Ovary (tissue), 9 donors: ENCODE measurements around the gene TRPM5. TPM values are rescaled to one million over a fixed set of nuclear protein-coding genes. Genes with fewer than 3 reads are reported as not detected.

Experiments
- DNase-seq, 5 donors: peaks; one replicate each; pipeline ENCODE4 v3.0.0-alpha.2; 2019 to 2020
- H3K27ac ChIP-seq, 2 donors: fragments of 200-600 bp; one replicate each; pipeline versions ENCODE4 v1.5.1 to v1.8.0; 2019 to 2022
- H3K27me3 ChIP-seq: fragments of 200-600 bp; one replicate; pipeline ENCODE4 v1.8.0; 2022
- H3K36me3 ChIP-seq: fragments of 200-600 bp; sonication (generic); one replicate; pipeline ENCODE4 v1.5.1; 2019
- H3K4me1 ChIP-seq: one replicate; pipeline ENCODE4 v1.8.1; 2013; ENCODE audit warnings: mild to moderate bottlenecking, moderate library complexity; ENCODE audit not compliant: insufficient read depth
- H3K4me3 ChIP-seq: fragments of 200-600 bp; sonication (generic); one replicate; pipeline ENCODE4 v1.5.1; 2017
- H3K9me3 ChIP-seq, 2 donors: fragments of 200-600 bp in 1 of 2; sonication (generic) in 1 of 2; one replicate each; pipeline versions ENCODE4 v1.5.1 to v1.8.1; 2013 to 2019; ENCODE audit warnings: mild to moderate bottlenecking in 1 of 2, moderate library complexity in 1 of 2
- CTCF ChIP-seq, 3 donors: fragments of 450-650 bp in 2 of 3; fragments of 200-600 bp in 1 of 3; IDR thresholded peaks; one replicate each; pipeline versions ENCODE4 v1.5.1 to v1.8.0; 2016 to 2022; ENCODE audit warnings: antibody characterized with exemption in 3 of 3, mild to moderate bottlenecking in 1 of 3
- EP300 ChIP-seq: sonication (generic); formaldehyde crosslinking; IDR thresholded peaks from one replicate; pipeline ENCODE4 v1.6.1; 2017; ENCODE audit warnings: antibody characterized with exemption
- POLR2A ChIP-seq: fragments of 450-650 bp; IDR thresholded peaks from one replicate; pipeline ENCODE4 v1.6.1; 2017; ENCODE audit warnings: antibody characterized with exemption, mild to moderate bottlenecking, moderate library complexity
- WGBS, 3 donors: extraction: QIAGEN DNeasy Blood & Tissue Kit in 1 of 3; methylation state at CpG; one replicate each; pipeline versions ENCODE4 v1.1.5 to v1.1.7; 2013 to 2017; 5-methylcytosine and 5-hydroxymethylcytosine counted together
- intact Hi-C, 4 donors: fragments of 100-400 bp; cut with DNase I; formaldehyde crosslinking; loops; one replicate each; pipeline versions ENCODE4 v1.11.0 to v1.15.1; 2022 to 2023
- polyA plus RNA-seq, 2 donors: library from polyadenylated mRNA; stranded (reverse); fragments of 200-250 nt in 1 of 2; fragments of 350-450 nt in 1 of 2; fragmentation: Illumina TruSeq in 1 of 2; extraction: RNeasy Lipid Tissue Mini Kit (QIAGEN cat#74804) in 1 of 2; gene quantifications; one replicate each; pipeline ENCODE4 v1.2.3, GENCODE V29; 2013 to 2014
- total RNA-seq, 7 donors: library from RNA; depleted of rRNA in 2 of 7; stranded (reverse); fragments of >200 nt in 2 of 7; fragmentation: NEBNext Ultra II Directional in 3 of 7; extraction: Animal tissue kit (Norgen Biotek cat#: 25700) in 3 of 7; gene quantifications; one replicate each; pipeline versions ENCODE4 v1.1.0 to v1.2.4, GENCODE V29; 2016 to 2023
- donor health status: DM: no; HTN: no; CAD: no; lungs with moderate emphysema.
- donor health status: DM: no; HTN: no; CAD: no.
- donor health status: Bipolar disorder and iron deficiency.
- donor health status: DM: yes; HTN: yes; CAD: no.
- donor health status: DM: no; HTN: no; CAD: no.
- donor health status: DM: yes; HTN: yes; CAD: no.

TRPM5 gene
- total and polyA plus RNA-seq, 9 donors = 0.05 to 0.11 (median 0.08) TPM; not detected in 6

DNA sequence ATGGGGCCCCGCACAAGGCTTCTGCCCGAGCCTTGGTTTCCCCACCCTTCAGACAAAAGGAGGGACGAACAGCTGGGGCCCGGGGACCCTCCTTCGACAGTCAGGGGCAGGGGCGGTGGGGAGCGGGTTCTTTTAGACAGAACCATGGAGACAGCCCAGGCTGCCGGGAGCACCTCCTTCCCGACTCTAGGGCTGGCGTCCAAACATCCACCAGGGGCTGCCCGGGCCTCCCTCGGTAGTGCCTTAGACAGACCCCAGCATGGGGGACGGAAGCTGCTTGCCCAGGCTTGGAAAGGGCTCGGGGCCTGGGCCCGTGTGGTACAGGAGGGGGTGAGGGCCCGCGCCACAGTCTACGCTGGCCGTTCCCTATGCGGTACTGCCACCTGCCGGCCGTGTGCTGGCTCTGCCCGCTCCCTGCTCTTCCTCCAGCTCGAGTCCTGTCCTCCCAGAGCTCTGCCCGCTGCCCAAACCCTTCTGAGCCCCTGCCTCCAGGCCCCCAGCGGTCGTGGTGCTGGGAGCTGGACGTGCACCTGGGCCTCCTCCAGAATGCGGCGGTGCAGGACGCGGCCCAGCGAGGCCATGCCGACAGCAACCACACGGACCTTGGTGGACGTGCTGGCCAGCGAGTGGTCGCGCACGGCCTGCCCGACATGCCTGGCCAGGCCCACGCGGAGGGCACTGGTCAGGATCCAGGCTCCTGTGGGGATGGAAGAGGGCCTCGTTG, 23.6 kb downstream of the TRPM5 start:
- H3K4me1 ChIP-seq = peaks cover 2% of the 10 kb centered on the region
- intact Hi-C loops = loop anchor here (1.0 to 10.0 kb wide), 7 partner anchors 104 to 474 kb away; no protein-coding TSS in a partner anchor
- peak; percentile 66 to 86 (median 75) for DNase-seq
- no peaks in the 10 kb centered on the region for H3K36me3 ChIP-seq
- no peak overlapping the region for H3K27ac ChIP-seq
- H3K9me3 ChIP-seq = no peaks in the 10 kb centered on the region
- TF ChIP-seq POLR2A (peak; percentile 11), CTCF (IDR thresholded peaks at IDR 0.05) (peak; percentile 90 to 94 (median 92)), EP300 (no peak)
- WGBS, 3 donors = 13 to 22% (median 14%) methylated on average over 41 to 44 of the region's 44 CpGs
- H3K4me3 ChIP-seq = no peak overlapping the region
- no peaks in the 10 kb centered on the region for H3K27me3 ChIP-seq

DNA sequence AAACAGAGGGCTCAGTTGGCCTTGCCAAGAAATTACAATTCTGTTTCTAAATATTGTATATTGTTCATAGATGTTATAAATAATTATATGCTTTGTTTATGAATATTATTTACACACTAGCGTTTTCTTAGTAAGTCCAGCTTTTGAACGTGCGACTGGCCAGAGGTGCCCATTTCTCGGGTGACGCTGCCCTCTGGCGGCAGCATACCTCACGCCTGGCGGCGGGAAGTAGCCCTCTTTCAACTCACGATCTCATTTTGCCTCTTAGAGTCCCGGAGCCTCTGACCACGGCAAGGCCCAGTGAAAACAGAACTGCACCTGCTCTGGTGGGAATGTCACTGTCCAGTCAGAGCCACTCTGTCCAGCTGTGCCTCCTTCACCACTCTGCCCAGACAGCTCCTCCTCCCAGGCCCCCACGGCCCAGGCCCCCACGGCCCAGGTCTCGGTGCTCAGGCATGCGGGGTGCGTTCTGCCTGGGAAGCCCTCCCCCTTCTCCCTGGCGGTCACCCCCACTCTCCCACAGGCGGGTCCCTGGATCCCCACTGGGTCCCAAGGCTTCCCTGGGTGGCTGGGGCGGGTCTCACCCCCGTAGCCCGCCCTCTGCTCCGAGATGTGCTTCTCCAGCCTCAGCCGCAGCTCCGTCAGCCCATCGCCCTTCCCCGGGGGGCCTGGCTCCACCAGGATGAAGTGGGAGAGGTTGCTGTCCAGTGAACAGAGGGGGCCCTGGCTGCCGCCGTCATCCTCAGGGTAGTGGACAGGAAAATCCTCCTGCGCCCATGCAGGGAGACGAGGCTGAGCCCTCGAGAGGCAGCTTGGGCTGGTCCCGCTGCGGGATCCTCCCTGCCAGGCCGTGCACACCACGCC, 24.4 kb downstream of the TRPM5 start:
- no peak for TF ChIP-seq EP300
- TF ChIP-seq CTCF (IDR thresholded peaks at IDR 0.05) = peak; percentile 62 to 81 (median 66)
- DNase-seq = peak; percentile 68 to 90 (median 82)
- no peaks in the 10 kb centered on the region for H3K9me3 ChIP-seq

GRCh38 chr11:2418693-2419360, 25.5 kb downstream of the TRPM5 start:
- no peaks in the 10 kb centered on the region for H3K36me3 ChIP-seq
- WGBS, 3 donors = 73 to 77% (median 76%) methylated on average over 21 of the region's 21 CpGs
- peaks cover 2% of the 10 kb centered on the region for H3K4me1 ChIP-seq
- no peak for TF ChIP-seq POLR2A
- no peak overlapping the region for H3K4me3 ChIP-seq
- intact Hi-C loops = loop anchor here in 1 of 4 donors (2.0 kb wide), 1 partner anchor 114 kb away; no protein-coding TSS in a partner anchor
- peak in 1 of 5 donors; percentile 15 for DNase-seq
- H3K9me3 ChIP-seq = no peaks in the 10 kb centered on the region
- no peaks in the 10 kb centered on the region for H3K27me3 ChIP-seq
- no peak overlapping the region for H3K27ac ChIP-seq

More for the DNA sequence above, 24.4 kb downstream of the TRPM5 start:
- Histone ChIP-seq H3K27ac (no peak overlapping the region), H3K4me1 (peaks cover 2% of the 10 kb centered on the region), H3K27me3 (no peaks in the 10 kb centered on the region), H3K36me3 (no peaks in the 10 kb centered on the region), H3K4me3 (no peak overlapping the region)
- 52 to 54% (median 52%) methylated on average over 34 to 36 of the region's 36 CpGs for WGBS, 3 donors
- intact Hi-C loops = loop anchor here (1.0 to 10.0 kb wide), 7 partner anchors 105 to 475 kb away; no protein-coding TSS in a partner anchor

- H3K27me3 ChIP-seq = no peaks in the 10 kb centered on the region
- peaks cover 2% of the 10 kb centered on the region for H3K4me1 ChIP-seq
- H3K9me3 ChIP-seq = no peaks in the 10 kb centered on the region
- intact Hi-C loops = loop anchor here in 1 of 4 donors (2.0 kb wide), 1 partner anchor 113 kb away; no protein-coding TSS in a partner anchor
- no peak overlapping the region for H3K4me3 ChIP-seq
- TF ChIP-seq EP300 (no peak), POLR2A (no peak), CTCF (IDR thresholded peaks at IDR 0.05) (no peak)
- no peak overlapping the region for H3K27ac ChIP-seq
- 65 to 70% (median 69%) methylated on average over 28 to 30 of the region's 30 CpGs for WGBS, 3 donors
- peak in 1 of 5 donors; percentile 13 for DNase-seq
- no peaks in the 10 kb centered on the region for H3K36me3 ChIP-seq
Measured at GRCh38 chr11:2417856-2418692, 26.2 kb downstream of the TRPM5 start.
